HEK293 (cell line): ENCODE measurements around the gene PIM1.

Experiments
- CTCF ChIA-PET: fragments of 350-600 bp; formaldehyde crosslinking; extraction: SDS; loops from one replicate; lab custom pipeline; 2021; ENCODE audit warnings: antibody characterized with exemption; lab: Yijun Ruan, JAX
- POLR2A ChIA-PET: fragments of 300-600 bp; formaldehyde crosslinking; extraction: SDS; loops from one replicate; lab custom pipeline; 2020; ENCODE audit warnings: antibody characterized with exemption, inconsistent platforms; lab: Yijun Ruan, JAX
- H3K27ac ChIP-seq: fragments of 200-500 bp; sonication (Bioruptor generic); 2 replicates; pipeline ENCODE4 v1.5.1; 2014; ENCODE audit warnings: low read depth, low read length, control low read depth, inconsistent platforms; ENCODE audit errors: extremely low read depth
- H3K36me3 ChIP-seq, 2 experiments: fragments of 200-500 bp in 1 of 2; sonication (Bioruptor generic) in 1 of 2; 1 replicate in 1 of 2; 2 replicates in 1 of 2; pipeline ENCODE4 v1.5.1; 2014 to 2017; ENCODE audit warnings: inconsistent platforms in 2 of 2, low read length in 2 of 2; ENCODE audit not compliant: control insufficient read depth in 2 of 2, insufficient read depth in 1 of 2
- H3K4me1 ChIP-seq: fragments of 200-500 bp; sonication (Bioruptor generic); 2 replicates; pipeline ENCODE4 v1.5.1; 2014; ENCODE audit warnings: mild to moderate bottlenecking, low read length, inconsistent platforms; ENCODE audit not compliant: control insufficient read depth, insufficient read depth
- H3K4me3 ChIP-seq: 2 replicates; pipeline ENCODE4 v1.5.1; 2011; ENCODE audit warnings: low read depth, mild to moderate bottlenecking, control low read depth, low read length, moderate library complexity
- H3K9me3 ChIP-seq: fragments of 200-500 bp; sonication (Bioruptor generic); 2 replicates; pipeline ENCODE4 v1.5.1; 2014; ENCODE audit warnings: low read depth, low read length, inconsistent platforms; ENCODE audit not compliant: control insufficient read depth, insufficient read depth
- ATF2 ChIP-seq: fragments of 450-650 bp; formaldehyde crosslinking; IDR thresholded peaks from 2 replicates; pipeline ENCODE4 v1.5.1; 2016; ENCODE audit warnings: missing biosample characterization, missing genetic modification characterization, low read depth
- GLIS1 ChIP-seq: fragments of 450-650 bp; formaldehyde crosslinking; IDR thresholded peaks from 2 replicates; pipeline ENCODE4 v1.5.1; 2016; ENCODE audit warnings: missing biosample characterization, missing genetic modification characterization
- HOXD13 ChIP-seq: sonication (generic); formaldehyde crosslinking; IDR thresholded peaks from 2 replicates; pipeline ENCODE4 v1.8.0; 2022; ENCODE audit warnings: missing genetic modification reagents, borderline replicate concordance
- IKZF3 ChIP-seq: fragments of 450-650 bp; IDR thresholded peaks from 2 replicates; pipeline ENCODE4 v1.5.0; 2018; ENCODE audit warnings: missing biosample characterization, mild to moderate bottlenecking, missing genetic modification characterization, moderate library complexity
- PATZ1 ChIP-seq: fragments of 450-650 bp; formaldehyde crosslinking; IDR thresholded peaks from 2 replicates; pipeline ENCODE4 v1.5.1; 2016; ENCODE audit warnings: missing biosample characterization, missing genetic modification characterization
- PRDM10 ChIP-seq: fragments of 450-650 bp; formaldehyde crosslinking; IDR thresholded peaks from 2 replicates; pipeline ENCODE4 v1.5.1; 2016; ENCODE audit warnings: missing biosample characterization, missing genetic modification characterization
- SETDB1 ChIP-seq: IDR thresholded peaks from one replicate; pipeline ENCODE4 v1.6.1; 2017; ENCODE audit warnings: mild to moderate bottlenecking, low read length, moderate library complexity, mixed read lengths; ENCODE audit not compliant: insufficient read length
- TRIM28 ChIP-seq: IDR thresholded peaks from 2 replicates; pipeline ENCODE4 v1.6.1; 2011; ENCODE audit warnings: low read length, control low read depth, borderline replicate concordance
- ZBTB48 ChIP-seq: fragments of 450-650 bp; formaldehyde crosslinking; IDR thresholded peaks from 2 replicates; pipeline ENCODE4 v1.5.1; 2016; ENCODE audit warnings: missing biosample characterization, missing genetic modification characterization
- ZNF2 ChIP-seq: fragments of 450-650 bp; formaldehyde crosslinking; IDR thresholded peaks from 2 replicates; pipeline ENCODE4 v1.5.1; 2016; ENCODE audit warnings: missing biosample characterization, missing genetic modification characterization
- ZNF266 ChIP-seq: fragments of 450-650 bp; formaldehyde crosslinking; IDR thresholded peaks from 2 replicates; pipeline ENCODE4 v1.5.1; 2016; ENCODE audit warnings: missing biosample characterization, missing genetic modification characterization, low read depth
- ZNF280C ChIP-seq: fragments of 450-650 bp; formaldehyde crosslinking; IDR thresholded peaks from 2 replicates; pipeline ENCODE4 v1.5.1; 2016; ENCODE audit warnings: missing biosample characterization, missing genetic modification characterization
- ZNF324 ChIP-seq: fragments of 450-650 bp; formaldehyde crosslinking; IDR thresholded peaks from 2 replicates; pipeline ENCODE4 v1.5.1; 2016; ENCODE audit warnings: missing biosample characterization, missing genetic modification characterization
- ZNF362 ChIP-seq: fragments of 450-650 bp; formaldehyde crosslinking; IDR thresholded peaks from 2 replicates; pipeline ENCODE4 v1.5.1; 2016; ENCODE audit warnings: missing biosample characterization, missing genetic modification characterization
- ZNF449 ChIP-seq: fragments of 450-650 bp; formaldehyde crosslinking; IDR thresholded peaks from 2 replicates; pipeline ENCODE4 v1.5.1; 2017; ENCODE audit warnings: missing biosample characterization, mild to moderate bottlenecking, missing genetic modification characterization, moderate library complexity
- ZNF549 ChIP-seq: fragments of 450-650 bp; IDR thresholded peaks from 2 replicates; pipeline ENCODE4 v1.5.1; 2018; ENCODE audit warnings: missing biosample characterization, missing genetic modification characterization, mild to moderate bottlenecking, inconsistent platforms, moderate library complexity
- ZNF571 ChIP-seq: fragments of 450-650 bp; formaldehyde crosslinking; IDR thresholded peaks from 2 replicates; pipeline ENCODE4 v1.5.0; 2017; ENCODE audit warnings: missing biosample characterization, missing genetic modification characterization
- ZNF610 ChIP-seq: fragments of 450-650 bp; formaldehyde crosslinking; IDR thresholded peaks from 2 replicates; pipeline ENCODE4 v1.5.1; 2016; ENCODE audit warnings: missing biosample characterization, missing genetic modification characterization, borderline replicate concordance
- ZNF623 ChIP-seq: fragments of 450-650 bp; formaldehyde crosslinking; IDR thresholded peaks from 2 replicates; pipeline ENCODE4 v1.5.1; 2016; ENCODE audit warnings: missing biosample characterization, missing genetic modification characterization
- ZNF777 ChIP-seq: fragments of 450-650 bp; formaldehyde crosslinking; IDR thresholded peaks from 2 replicates; pipeline ENCODE4 v1.5.1; 2017; ENCODE audit warnings: missing biosample characterization, missing genetic modification characterization, borderline replicate concordance
- ZSCAN4 ChIP-seq: fragments of 450-650 bp; formaldehyde crosslinking; IDR thresholded peaks from 2 replicates; pipeline ENCODE4 v1.5.1; 2017; ENCODE audit warnings: missing biosample characterization, missing genetic modification characterization

PIM1 gene

GRCh38 chr6:37171970-37172812 is 2.2 kb downstream of the PIM1 start:
- Histone ChIP-seq H3K27ac (peak overlapping the region; percentile 94), H3K36me3 (peaks cover 6 to 40% of the 10 kb centered on the region in 2 experiments; a peak in 1 of 3 replicates), H3K4me1 (peaks cover 3% of the 10 kb centered on the region), H3K9me3 (no peaks in the 10 kb centered on the region), H3K4me3 (peak overlapping the region; percentile 97)
- ChIA-PET POLR2A (interaction anchor here (0.7 to 5.9 kb wide), 22 partner anchors 11 to 494 kb away, joined by 3 to 82 read pairs (median 9); partner anchors contain the start of genes CDKN1A and MTCH1), CTCF (interaction anchor here (0.6 to 18.8 kb wide), 39 partner anchors 10 to 654 kb away, joined by 3 to 401 read pairs (median 5); partner anchors contain the start of gene C6orf89)
- TF ChIP-seq ZNF324 (tag by site-specific recombination): peak; percentile 57
- peak; percentile 51; the same call in 1 of the 2 replicates for TF ChIP-seq PRDM10 (tag by site-specific recombination)
- TF ChIP-seq ATF2 (tag by site-specific recombination): no peak
- TF ChIP-seq TRIM28: peak; percentile 75
- TF ChIP-seq SETDB1: no peak
- no peak for TF ChIP-seq HOXD13
- no peak for TF ChIP-seq ZNF623
- no peak for TF ChIP-seq ZNF777 (tag by site-specific recombination)
- TF ChIP-seq ZSCAN4: no peak
- no peak for TF ChIP-seq ZNF280C
- TF ChIP-seq PATZ1 (tag by site-specific recombination): peak; percentile 84
- TF ChIP-seq ZNF549: no peak
- TF ChIP-seq ZBTB48 (tag by site-specific recombination): no peak
- TF ChIP-seq ZNF610 (tag by site-specific recombination): 0 out of 2 replicates have a peak, but pooled peaks have one; percentile 71
- TF ChIP-seq ZNF571 (tag by site-specific recombination): no peak
- TF ChIP-seq GLIS1: peak; percentile 35; the same call in 1 of the 2 replicates
- TF ChIP-seq ZNF2 (tag by site-specific recombination): no peak
- peak; percentile 89 for TF ChIP-seq ZNF362 (tag by site-specific recombination)
- TF ChIP-seq ZNF266 (tag by site-specific recombination): no peak
- peak; percentile 99 for TF ChIP-seq ZNF449
- peak; percentile 76 for TF ChIP-seq IKZF3
